Measurements from ENCODE around the gene CPSF4L. TPM values are rescaled to one million over a fixed set of nuclear protein-coding genes. Genes with fewer than 3 reads are reported as not detected.
A peak's percentile ranks its signal among the peaks of the same experiment; 100 is the strongest.
"Not testable (repeated sequence)": the region's sequence is repeated elsewhere in the genome, so short reads cannot be mapped to it uniquely, and the experiment has no call there.

The CPSF4L gene, protein sequence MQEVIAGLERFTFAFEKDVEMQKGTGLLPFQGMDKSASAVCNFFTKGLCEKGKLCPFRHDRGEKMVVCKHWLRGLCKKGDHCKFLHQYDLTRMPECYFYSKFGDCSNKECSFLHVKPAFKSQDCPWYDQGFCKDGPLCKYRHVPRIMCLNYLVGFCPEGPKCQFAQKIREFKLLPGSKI
- not detected in 2 replicates for total RNA-seq

DNA sequence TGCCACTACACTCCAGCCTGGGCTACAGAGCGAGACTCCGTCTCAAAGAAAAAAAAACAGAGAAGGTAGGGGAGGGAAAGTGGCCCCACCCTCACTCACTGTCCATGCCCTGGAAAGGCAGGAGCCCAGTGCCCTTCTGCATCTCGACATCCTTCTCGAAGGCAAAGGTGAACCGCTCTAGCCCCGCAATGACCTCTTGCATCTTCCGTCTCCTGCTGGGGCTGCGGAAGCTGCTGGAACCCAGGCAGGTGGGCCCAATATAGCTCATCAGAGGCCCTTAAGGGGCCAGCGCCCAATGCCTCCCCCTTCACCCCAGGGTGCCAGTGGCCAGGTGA, at the start of gene CPSF4L:
Gene CPSF4L (minus strand): TSS at position 264 of the 335 bp plus-strand sequence. CDS start 62 bp downstream, at position 202.
- TF ChIP-seq, protein P1, sequence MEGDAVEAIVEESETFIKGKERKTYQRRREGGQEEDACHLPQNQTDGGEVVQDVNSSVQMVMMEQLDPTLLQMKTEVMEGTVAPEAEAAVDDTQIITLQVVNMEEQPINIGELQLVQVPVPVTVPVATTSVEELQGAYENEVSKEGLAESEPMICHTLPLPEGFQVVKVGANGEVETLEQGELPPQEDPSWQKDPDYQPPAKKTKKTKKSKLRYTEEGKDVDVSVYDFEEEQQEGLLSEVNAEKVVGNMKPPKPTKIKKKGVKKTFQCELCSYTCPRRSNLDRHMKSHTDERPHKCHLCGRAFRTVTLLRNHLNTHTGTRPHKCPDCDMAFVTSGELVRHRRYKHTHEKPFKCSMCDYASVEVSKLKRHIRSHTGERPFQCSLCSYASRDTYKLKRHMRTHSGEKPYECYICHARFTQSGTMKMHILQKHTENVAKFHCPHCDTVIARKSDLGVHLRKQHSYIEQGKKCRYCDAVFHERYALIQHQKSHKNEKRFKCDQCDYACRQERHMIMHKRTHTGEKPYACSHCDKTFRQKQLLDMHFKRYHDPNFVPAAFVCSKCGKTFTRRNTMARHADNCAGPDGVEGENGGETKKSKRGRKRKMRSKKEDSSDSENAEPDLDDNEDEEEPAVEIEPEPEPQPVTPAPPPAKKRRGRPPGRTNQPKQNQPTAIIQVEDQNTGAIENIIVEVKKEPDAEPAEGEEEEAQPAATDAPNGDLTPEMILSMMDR (conservative IDR thresholded peaks at IDR 0.05; ENCODE audit: low read depth, low read length), result no peak
- no peak for DNase-seq (ENCODE audit: low read depth)
- no peak within 1 kb of the TSS for H3K4me3 ChIP-seq (ENCODE audit: low read depth, low read length)

DNA sequence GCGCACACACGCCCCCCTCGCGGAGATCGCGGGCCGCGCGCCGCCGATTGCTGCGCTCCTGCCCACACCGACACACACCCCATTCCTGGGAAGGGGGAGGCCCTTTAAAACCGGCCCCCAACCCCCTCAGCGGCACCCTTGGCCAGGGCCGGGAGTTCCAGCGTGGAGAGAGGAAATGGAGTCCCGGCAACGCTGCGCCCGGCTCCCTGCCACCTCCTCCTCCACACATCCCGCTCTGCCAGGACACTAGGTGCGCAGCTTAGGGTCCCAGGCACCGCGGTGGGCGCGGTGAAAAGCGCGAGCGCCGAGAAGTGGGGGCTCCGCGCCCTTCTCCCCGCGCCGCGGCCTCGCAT, 49.7 kb upstream of the CPSF4L start:
- H3K4me3 ChIP-seq (ENCODE audit: low read depth, low read length), result peak overlapping the region; percentile 100
- DNase-seq (ENCODE audit: low read depth), result no peak
- TF ChIP-seq, protein P1 (conservative IDR thresholded peaks at IDR 0.05; ENCODE audit: low read depth, low read length), result no peak

DNA sequence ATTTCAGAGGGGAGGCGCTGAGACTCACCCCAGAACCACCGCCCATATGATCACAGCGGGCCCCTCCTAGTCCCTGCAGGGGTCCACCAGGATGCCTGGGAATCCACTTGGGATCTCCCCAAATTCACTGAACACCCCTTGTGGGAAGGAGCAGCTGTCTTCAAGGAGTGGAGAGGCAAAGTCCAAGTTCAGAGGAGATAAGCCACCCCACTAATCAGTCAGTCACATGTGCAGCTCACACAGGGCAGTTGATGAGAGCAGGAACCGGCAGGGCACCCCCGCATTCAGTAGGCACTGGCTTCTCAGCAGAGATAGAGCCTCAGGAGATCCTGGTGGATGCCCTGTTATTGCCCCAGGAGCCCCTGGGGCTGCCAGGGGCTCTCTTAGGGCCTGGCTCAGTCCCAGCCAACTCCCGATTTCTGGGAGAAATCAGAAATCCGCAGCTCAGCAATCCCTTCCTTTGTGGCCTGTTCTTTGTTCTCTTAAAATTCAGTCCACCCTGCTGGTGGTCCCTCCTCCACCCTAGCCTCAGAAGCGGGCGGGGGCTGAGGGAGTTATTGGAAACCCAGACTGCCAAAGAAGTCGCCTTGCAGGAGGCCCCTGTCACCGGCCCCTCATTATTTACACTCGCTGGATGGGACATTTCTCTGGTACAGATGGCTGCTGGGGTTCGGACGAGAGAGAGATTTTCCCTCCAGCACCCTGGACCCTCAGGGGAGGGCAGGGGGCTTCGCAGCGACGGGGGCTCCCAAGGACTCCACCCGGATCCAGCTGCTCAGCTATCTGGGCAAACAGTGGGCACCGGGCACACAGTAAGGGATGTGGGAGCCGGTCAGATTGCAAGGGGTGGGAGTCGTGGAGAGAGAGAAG, 48.3 kb upstream of the CPSF4L start:
- TF ChIP-seq, protein P1 (conservative IDR thresholded peaks at IDR 0.05; ENCODE audit: low read depth, low read length), result no peak
- H3K4me3 ChIP-seq (ENCODE audit: low read depth, low read length), result peak overlapping the region; percentile 100
- DNase-seq (ENCODE audit: low read depth), result no peak

DNA sequence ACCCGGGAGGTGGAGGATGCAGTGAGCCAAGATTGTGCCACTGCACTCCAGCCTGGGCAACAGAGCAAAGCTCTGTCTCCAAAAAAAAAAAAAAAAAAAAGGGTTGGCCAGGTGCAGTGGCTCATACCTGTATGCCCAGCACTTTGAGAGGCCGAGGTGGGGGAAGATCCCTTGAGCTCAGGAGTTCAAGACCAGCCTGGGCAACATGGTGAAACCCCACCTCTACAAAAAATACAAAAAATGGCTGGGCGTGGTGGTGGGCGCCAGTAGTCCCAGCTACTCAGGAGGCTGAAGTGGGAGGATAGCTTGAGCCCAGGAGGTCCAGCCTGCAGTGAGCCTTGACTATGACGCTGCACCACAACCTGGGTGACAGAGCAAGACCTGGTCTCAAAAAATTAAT, 47.3 kb upstream of the CPSF4L start:
- peak overlapping the region; percentile 100 for H3K4me3 ChIP-seq (ENCODE audit: low read depth, low read length)
- DNase-seq (ENCODE audit: low read depth), result not testable (repeated sequence)

DNA sequence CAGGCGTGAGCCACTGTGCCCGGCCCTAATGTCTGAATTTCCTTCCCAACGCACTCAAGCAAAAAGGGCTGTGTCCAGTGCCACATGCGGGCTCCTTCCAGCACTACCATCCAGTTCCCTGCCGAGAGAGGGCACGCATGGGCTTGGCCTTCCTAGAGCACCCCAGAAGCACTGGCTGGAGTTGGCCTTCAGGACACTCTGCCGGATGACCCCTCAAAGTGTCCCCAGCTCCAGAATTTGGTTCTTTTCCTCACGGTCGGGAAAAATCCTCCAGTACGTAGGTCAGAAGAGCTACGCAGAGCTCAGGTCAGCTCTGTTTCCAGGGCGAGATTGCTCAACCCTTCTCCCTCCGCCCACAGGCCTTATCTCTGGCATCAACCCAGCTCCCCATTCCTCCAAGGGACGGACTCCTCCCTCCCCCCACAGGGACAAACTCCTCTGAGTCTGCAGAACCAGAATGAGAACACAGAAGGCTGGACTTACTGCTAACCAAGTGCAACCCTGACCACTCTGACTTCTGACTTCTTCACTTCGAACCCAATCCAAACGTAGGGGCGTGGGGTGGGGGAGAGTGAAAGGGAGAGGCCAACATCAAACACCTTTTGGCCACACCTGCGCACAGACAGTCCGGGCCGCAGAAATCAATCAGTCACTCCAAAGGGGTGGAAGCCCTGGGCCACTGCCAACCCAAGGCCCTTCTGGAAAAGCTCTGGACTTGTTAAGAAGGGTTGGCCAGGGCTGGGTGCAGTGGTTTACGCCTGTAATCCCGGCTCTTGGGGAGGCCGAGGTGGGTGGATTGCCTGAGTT, 46.5 kb upstream of the CPSF4L start:
- peak; percentile 83 for DNase-seq (ENCODE audit: low read depth)
- H3K4me3 ChIP-seq (ENCODE audit: low read depth, low read length), result peak overlapping the region; percentile 100
- TF ChIP-seq, protein P1 (conservative IDR thresholded peaks at IDR 0.05; ENCODE audit: low read depth, low read length), result no peak

DNA sequence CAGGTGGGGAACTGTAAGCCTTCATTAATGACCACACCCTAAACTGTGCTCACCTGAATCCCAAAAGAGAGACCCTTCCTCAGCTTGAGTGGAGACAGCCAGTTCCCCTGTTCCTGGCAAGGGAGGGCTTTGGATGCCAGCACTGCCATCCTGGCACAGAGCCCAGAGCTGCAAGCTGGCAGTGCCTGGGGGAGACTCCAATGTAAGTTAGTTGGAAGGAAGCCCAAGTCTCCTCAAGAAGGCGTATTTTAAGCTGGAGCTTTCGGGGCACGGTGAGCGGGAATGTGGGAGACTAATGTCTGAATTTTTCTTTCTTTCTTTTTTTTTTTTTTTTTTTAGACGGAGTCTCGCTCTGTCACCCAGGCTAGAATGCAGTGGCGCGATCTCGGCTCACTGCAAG, 45.5 kb upstream of the CPSF4L start:
- TF ChIP-seq, protein P1 (conservative IDR thresholded peaks at IDR 0.05; ENCODE audit: low read depth, low read length), result no peak
- no peak for DNase-seq (ENCODE audit: low read depth)
- peak overlapping the region; percentile 10 for H3K4me3 ChIP-seq (ENCODE audit: low read depth, low read length)

All from epithelial cell of proximal tubule (primary cell).